CD4-positive, alpha-beta T cell treated with Interleukin-15 for 4 hours (primary cell): ENCODE measurements around the gene BRD4.

ENCODE experiments used
- DNase-seq: peaks from one replicate; pipeline ENCODE4 v3.0.0-alpha.2; 2020; ENCODE audit warnings: low spot score

Gene BRD4

DNA sequence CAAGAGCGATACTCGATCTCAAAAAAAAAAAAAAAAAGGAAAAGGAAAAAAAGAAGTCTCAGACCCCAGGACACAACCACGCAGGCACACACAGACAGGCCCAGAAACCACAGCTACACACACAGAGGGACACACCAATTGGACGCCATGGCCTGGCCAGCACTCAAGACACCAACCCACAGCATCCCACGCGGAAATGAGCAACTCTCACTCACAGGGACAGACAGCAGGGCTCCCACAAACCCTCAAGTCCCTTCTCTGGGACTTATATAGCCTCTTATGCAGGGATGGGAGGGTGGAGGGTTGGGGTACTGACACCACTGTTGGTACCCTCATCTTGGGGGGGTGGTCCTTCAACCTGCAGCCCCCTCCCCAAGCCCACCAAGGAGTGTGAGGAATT lies 137.4 kb downstream of the BRD4 start:
- no peak for DNase-seq

DNA sequence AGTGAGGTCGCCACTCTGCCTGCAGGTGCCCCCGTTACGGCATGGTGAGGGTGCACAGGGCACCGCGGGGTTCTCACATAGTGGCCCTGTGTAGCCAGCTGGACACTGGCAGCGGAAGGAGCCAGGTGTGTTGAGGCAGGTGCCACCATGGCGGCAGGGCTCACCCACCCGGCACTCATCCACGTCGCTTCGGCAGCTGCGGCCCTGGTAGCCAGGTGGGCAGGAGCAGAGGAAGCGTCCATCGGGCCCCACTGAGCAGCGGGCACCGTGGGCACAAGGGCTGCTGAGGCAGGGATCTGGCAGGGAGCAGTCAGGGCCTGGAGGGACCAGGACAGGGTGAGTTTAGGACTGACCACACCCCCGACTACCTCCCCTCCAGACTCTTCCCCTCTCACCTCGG lies 140.4 kb downstream of the BRD4 start:
- DNase-seq: no peak

DNA sequence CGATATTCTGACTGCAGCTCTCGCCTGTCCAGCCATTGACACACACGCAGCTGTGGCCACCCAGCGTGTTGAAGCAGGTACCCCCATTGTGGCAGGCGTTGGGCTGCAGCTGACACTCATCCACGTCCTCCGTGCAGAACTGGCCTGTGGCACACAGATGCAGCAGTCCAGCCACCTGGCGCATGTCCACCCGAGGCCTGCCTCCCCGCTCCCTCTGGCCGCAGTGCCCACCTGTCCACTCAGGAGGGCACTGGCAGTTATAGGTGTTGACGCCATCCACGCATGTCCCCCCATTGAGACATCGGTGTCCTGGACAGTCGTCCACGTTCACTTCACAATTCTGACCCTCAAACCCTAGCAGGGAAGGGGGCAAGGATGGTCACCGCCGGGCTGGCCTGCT lies 140.8 kb downstream of the BRD4 start:
- DNase-seq: no peak

DNA sequence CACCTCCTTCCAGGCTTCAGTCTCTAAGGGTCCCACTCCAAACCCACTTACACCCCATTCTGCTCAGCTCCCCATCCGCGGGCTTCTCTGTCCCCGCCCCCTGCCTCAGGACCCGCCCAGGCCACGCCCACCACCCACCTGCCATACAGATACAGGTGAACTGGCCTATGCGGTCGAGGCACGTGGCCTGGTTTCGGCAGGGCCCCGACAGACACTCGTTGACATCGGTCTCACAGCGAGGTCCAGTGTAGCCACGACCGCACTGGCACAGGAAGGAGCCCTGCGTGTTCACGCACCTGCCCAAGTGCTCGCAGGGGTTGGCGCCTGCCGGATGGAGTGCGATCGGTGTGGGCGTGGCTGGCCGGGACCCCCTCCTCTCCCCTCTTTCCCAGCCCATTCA lies 143.5 kb downstream of the BRD4 start:
- DNase-seq: no peak

DNA sequence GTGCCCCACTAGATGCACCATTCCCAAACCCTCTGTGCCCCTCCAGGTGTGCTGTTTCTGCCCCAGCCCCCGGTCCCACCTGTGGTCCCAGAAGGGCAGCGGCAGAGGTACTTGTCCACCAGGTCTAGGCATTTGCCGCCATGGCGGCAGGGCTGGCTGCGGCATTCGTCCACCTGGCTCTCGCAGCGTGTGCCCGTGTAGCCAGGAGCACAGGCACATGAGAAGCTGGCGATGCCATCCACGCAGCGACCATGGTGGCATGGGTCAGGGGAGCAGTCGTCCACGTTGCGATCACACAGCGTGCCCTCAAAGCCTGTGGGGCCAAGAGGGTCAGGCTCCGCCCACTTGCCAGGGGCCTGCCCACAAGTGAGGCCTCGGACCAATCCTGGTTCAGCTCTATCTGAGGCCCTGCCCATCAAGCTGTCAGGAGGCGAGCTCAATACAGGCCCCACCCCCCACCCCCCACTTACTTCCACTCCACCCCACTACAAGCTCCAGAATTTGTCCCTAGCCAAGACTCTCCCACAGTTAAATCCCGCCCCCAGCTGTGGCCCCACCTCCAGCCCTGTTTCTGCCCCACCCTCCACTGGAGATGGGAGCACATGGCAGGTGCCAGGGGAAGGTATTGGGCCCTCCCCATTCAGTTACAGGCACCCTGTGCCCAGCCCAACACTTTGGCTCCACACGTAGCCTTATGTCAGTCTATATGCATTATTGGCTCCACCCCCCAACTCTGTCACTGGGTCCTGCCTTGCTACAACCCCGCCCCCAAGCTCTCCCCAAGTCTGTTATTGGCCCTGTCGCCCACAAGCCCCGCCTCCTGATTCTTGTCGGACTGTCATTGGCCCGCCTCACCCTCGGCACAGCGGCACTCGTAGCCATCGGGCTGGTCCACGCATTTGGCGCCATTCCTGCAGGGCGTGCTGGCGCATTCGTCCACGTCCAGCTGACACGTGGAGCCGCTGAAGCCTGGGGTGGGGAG lies 145.0 kb downstream of the BRD4 start:
- no peak for DNase-seq
